Activated CD4-positive, alpha-beta T cell treated with anti-CD3 and anti-CD28 coated beads, Interleukin-10, Interleukin-2, amounts not matched to agents 100 ng/mL and 50 ng/mL, durations not matched to agents 16 hours and 8 hours (primary cell): ENCODE measurements around the gene DIPK1B.

Experiments
- DNase-seq: peaks from one replicate; pipeline ENCODE4 v3.0.0-alpha.2; 2020

DIPK1B gene

DNA sequence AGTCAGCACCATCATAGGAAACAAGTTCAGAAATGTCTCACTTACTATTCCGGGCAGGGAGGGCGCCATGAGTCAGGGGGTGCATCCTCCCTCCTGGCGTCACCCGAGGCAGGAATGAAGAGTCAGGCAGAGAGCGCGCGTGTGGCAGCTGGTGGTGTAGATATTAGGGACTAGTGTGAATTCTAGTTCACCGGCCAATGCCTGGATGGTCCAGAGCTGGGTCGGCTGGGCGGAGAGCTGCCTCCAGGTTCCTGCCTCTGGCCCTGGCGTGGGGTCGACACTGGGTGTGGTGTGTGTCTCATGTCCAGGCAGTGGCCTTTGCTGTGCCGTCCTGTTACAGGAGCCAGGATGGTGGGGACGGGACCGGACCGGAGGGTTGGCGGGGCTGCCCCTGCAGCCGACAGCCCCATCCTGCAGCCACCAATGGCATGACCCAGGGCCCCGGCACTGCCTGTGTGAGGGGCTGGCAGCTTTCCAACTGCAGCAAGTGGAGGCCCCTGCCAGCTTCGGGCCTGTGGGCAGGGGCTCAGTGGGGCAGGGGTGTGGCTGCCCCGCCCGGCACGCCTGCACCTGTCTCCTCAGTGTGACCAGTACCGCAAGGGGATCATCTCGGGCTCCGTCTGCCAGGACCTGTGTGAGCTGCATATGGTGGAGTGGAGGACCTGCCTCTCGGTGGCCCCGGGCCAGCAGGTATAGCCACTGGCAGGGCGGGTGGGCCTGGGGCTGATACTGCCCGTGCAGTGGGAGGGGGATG, 9.1 kb downstream of the DIPK1B start:
- DNase-seq = peak; percentile 40

- peak; percentile 45 for DNase-seq
Observed at GRCh38 chr9:136722093-136722968, 10.0 kb downstream of the DIPK1B start.

GRCh38 chr9:136722969-136723356, 10.6 kb downstream of the DIPK1B start:
- peak; percentile 45 for DNase-seq

- DNase-seq = peak; percentile 29
Observed at GRCh38 chr9:136723362-136723976, 11.1 kb downstream of the DIPK1B start.

GRCh38 chr9:136723989-136724388, 11.6 kb downstream of the DIPK1B start:
- no peak for DNase-seq

- no peak for DNase-seq
Observed at GRCh38 chr9:136724772-136725171, 12.4 kb downstream of the DIPK1B start.

DNA sequence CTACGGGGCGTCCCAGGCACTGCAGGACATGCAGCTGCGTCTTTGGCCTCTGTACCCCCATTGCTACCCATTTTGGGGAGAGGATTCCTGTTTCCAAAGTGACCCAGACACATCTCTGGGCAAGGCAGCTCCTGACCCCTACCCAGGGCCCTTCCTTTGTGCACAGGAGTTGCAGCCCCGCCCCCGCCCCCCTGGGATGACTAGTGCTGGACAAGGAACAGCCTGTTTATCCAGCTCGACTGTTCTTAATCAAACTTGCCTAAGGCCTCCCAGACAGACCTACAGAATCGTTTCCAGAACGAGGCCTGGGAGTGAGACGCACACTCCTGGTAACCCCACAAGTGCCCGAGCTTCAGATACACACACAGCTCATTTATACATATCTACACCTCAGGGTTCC, 13.2 kb downstream of the DIPK1B start:
- no peak for DNase-seq

DNA sequence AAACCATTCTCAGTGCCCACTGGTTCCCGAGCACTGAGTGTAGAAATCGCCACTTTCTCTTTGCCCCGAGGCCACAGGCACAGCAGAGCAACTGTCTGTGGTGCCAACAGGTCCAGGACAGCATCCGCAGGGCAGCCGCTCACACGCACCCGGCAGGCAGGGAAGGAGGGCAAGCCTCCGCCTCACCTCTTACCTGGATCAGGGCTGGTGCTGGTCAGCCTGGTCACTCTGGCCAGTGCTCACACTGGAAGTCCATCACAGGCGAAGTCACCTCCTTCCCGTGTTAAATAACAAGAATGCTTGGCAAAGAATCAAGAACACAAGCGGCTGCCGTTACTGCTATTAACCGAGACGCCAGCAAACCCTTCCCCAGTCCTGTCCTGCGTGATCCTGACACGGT, 13.7 kb downstream of the DIPK1B start:
- no peak for DNase-seq

- peak; percentile 68 for DNase-seq
Observed at GRCh38 chr9:136726631-136727191, 14.3 kb downstream of the DIPK1B start.

DNA sequence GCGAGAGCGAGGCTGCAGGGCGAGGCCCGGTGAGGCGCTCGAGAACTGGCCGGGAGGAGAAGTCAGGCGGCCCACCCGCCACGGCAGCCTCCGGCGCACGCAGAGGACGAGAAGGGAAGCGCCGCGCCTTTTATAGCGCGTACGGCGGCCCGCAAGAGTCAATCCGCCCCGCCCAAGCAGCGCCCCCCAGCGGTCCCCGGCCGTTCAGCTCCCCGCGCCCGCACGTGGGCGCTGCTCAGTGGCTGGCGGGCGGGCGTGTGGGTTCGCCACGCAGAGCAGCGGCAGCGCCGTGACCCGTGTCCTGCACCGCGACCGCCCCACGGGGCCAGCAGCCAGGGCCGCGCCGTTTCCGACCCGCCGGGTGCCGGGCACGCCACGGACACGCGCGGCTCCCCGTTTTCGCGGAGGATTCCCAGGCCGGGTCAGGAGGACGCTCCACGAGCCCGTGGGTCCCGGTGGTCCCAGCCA, 15.7 kb downstream of the DIPK1B start:
- peak; percentile 94 for DNase-seq

- peak; percentile 30 for DNase-seq
Observed at GRCh38 chr9:136728548-136729123, 16.3 kb downstream of the DIPK1B start.

DNA sequence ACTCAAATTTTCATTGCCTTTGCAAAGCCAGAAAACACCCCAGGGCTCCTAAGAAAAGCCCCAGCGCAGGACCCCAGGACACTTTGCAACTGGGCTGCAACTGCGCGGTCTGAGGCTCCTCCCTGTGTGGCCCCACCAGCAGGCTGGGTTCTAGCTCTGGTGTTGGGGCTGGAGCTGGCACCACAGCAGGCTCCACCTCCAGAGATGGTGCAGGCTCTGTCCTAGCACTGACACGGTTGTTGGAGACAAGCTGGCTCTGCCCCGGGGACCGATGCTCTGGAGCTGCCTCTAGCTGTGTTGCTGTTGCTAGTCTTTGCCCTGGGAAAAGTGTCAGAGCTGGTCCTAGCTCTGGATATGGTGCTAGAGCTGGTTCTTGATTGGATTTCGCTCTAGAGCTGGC, 16.8 kb downstream of the DIPK1B start:
- peak; percentile 66 for DNase-seq

- DNase-seq = no peak
Observed at GRCh38 chr9:136729926-136730325, 17.6 kb downstream of the DIPK1B start.

DNA sequence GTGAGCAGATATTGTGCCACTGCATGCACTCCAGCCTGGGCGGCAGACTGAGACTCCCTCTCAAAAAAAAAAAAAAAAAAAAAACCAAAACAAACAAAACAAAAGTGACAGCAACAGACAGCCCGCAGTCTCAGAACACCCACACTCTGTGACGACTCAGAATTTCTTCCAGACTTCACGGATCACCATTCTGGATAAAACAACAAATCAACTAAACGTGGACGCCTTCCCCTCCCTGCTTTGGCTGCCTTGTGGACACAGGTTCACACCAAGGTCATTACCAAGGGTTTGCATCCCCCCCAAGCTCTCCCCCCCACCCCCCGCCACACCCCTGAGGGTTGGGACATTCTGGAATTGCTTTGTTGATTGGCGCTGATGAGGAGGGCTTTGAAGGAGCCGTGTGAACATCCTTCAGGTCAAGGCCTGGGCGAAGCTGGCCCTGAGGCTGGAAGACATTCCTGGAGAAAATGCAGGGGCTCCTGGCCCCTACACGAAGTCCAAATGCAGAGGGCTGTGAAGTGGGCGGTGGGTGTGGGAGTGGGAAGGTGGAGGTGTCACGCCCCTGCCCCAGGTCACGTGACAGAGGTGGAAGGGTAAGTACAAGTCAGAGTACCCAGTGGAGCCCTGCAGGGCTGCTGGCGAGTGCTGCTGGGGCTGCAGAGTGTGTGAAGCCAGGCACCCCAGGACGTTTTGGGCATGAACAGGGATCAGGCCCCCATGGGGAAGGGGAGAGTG, 20.2 kb downstream of the DIPK1B start:
- no peak for DNase-seq

GRCh38 chr9:136733611-136734010, 21.2 kb downstream of the DIPK1B start:
- DNase-seq = no peak

DNA sequence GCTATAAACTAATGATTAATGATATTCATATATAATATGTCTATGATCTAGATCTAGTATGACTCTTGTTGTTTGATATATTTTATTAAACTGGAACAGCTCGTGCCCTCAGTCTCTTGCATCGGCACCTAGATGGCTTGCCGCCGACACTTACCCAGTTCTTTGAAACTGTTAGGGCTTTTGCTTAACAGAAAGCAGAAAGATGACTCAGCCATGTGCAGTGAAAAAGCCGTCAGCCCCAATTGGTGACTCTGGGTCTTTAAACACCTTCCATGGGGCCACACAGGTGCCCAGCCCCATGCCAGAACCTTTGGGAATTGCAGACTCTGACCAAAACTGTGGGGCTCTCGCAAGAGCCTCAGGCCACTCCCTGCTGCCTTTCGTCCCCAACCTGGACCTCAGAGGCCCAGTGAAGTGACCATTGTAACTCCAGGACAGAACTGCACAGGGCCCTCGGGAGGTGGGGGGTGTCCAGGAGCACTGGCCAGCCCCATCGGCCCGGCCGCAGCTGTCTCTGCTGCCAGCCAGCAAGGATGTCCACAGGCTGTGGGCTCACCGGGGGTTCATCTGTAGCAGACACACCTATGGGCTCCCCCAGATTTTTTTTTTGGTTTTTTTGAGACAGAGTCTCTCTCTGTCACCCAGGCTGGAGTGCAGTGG, 22.6 kb downstream of the DIPK1B start:
- DNase-seq = peak; percentile 59

DNA sequence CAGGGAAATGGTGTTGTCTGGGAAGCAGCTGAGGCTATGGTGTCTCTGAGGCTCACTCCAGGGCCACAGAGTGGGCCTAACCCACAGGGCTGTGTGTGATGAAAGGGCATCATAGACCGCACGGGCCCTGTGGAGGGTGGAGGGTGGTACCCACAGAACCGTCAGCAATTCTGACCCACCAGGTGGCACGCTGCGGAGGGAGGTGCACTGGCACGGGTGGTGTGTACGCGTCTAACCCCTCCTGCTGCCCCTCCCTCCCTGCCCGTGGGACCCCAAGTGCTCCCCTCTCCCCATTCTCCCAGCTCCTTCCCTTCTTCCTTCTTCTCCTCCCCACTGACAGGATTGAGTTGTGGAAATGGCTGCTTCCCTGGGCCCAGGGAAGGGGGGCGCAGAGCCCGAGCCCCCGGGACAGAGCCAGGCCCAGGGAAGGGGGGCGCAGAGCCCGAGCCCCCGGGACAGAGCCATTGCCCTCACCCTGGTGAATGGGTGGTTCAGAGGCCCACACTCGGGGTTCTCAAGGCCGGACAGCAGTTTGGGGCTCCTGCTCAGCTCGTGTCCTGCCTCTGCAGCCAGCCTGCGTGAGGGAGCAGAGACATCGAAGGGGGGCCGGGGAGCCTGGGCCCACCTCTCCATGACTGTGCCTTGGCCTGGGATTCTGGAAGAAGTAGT, 23.6 kb downstream of the DIPK1B start:
- DNase-seq = no peak

GRCh38 chr9:136738960-136739359, 26.6 kb downstream of the DIPK1B start:
- no peak for DNase-seq

- DNase-seq = no peak
Observed at GRCh38 chr9:136739509-136739908, 27.1 kb downstream of the DIPK1B start.

- DNase-seq = no peak
Observed at GRCh38 chr9:136740069-136740468, 27.7 kb downstream of the DIPK1B start.

DNA sequence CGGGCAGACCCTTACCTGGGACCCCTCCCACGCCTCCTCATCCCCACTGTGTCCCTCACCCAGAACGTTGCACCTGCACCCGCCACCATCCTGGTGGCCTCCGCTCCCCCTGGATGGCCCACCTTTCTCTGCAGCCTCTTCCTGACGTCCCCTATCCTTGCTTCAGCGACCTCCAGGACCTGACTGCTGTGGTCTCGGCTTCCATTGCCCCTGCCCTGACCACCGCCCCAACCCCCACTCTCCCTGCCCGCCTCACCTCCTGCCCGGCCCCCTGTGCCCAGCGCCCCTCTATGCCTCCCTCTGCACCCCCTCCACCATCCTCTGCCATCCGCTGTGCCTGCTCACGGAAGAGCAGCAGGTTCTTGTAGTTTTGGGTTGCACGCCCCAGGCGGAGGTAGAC, 28.1 kb downstream of the DIPK1B start:
- DNase-seq = no peak
